HG03575 (cell line): ENCODE data around the gene TRAF6.

Experiments
- ATAC-seq: cut with Tn5 transposase; IDR thresholded peaks from one replicate; pipeline ENCODE4 v1.9.1; 2021; ENCODE audit not compliant: unreplicated experiment, insufficient number of reproducible peaks, low FRiP score; ENCODE audit errors: extremely low read depth

TRAF6 gene

GRCh38 chr11:36447514-36447913, 62.6 kb downstream of the TRAF6 start:
- ATAC-seq: no peak

GRCh38 chr11:36446135-36446534, 63.9 kb downstream of the TRAF6 start:
- ATAC-seq: no peak

GRCh38 chr11:36443661-36444060, 66.4 kb downstream of the TRAF6 start:
- ATAC-seq: no peak

GRCh38 chr11:36441610-36442208, 68.4 kb downstream of the TRAF6 start:
- ATAC-seq: peak; percentile 82

- no peak for ATAC-seq
Observed at GRCh38 chr11:36438126-36438525, 71.9 kb downstream of the TRAF6 start.

GRCh38 chr11:36437413-36437812, 72.7 kb downstream of the TRAF6 start:
- no peak for ATAC-seq
